ENCODE data around the gene UBE2Z.

GRCh38 chr17:48907713-48908046 lies 527 bp upstream of the UBE2Z start:
- no peak for TF ChIP-seq POLR2A (IDR thresholded peaks at IDR 0.05)
- TF ChIP-seq CTCF (IDR thresholded peaks at IDR 0.05) = no peak
- TF ChIP-seq POLR2AphosphoS5 (IDR thresholded peaks at IDR 0.05) = no peak
- no peak for TF ChIP-seq EP300 (IDR thresholded peaks at IDR 0.05)
